K562 (cell line): ENCODE measurements around the gene LAMB3. TPM values are rescaled to one million over a fixed set of nuclear protein-coding genes. Genes with fewer than 3 reads are reported as not detected.

ENCODE experiments used
- MED1 ChIP-seq: sonication (generic); formaldehyde crosslinking; IDR thresholded peaks from 2 replicates; pipeline ENCODE4 v1.8.1; 2023; ENCODE audit warnings: missing genetic modification reagents, borderline replicate concordance
- MEIS2 ChIP-seq: fragments of 450-650 bp; IDR thresholded peaks from 2 replicates; pipeline ENCODE4 v1.6.1; 2014; ENCODE audit warnings: mild to moderate bottlenecking; ENCODE audit not compliant: partially characterized antibody
- MTA3 ChIP-seq: fragments of 450-650 bp; formaldehyde crosslinking; IDR thresholded peaks from 2 replicates; pipeline ENCODE4 v1.6.1; 2017; ENCODE audit warnings: mild to moderate bottlenecking, borderline replicate concordance
- NONO ChIP-seq, 2 experiments: fragments of 200-400 bp in 1 of 2; fragments of 450-650 bp in 1 of 2; formaldehyde crosslinking in 1 of 2; IDR thresholded peaks; 2 replicates each; pipeline ENCODE4 v1.6.1; 2017; ENCODE audit warnings: low read depth in 2 of 2, mild to moderate bottlenecking in 2 of 2, moderate library complexity in 2 of 2, low read length in 1 of 2
- PML ChIP-seq: IDR thresholded peaks from 2 replicates; pipeline ENCODE4 v1.6.1; 2012; ENCODE audit warnings: low read length, inconsistent platforms
- TAF15 ChIP-seq: fragments of 200-400 bp; formaldehyde crosslinking; IDR thresholded peaks from 2 replicates; pipeline ENCODE4 v1.6.1; 2017; ENCODE audit warnings: mild to moderate bottlenecking, low read depth, low read length, moderate library complexity
- ZBTB7A ChIP-seq: IDR thresholded peaks from 2 replicates; pipeline ENCODE4 v1.6.1; 2011; ENCODE audit warnings: low read depth, mild to moderate bottlenecking, low read length, moderate library complexity, borderline replicate concordance; ENCODE audit not compliant: control insufficient read depth
- polyA plus RNA-seq, 8 experiments: library from polyadenylated mRNA; depleted of rRNA in 4 of 8; stranded (reverse) in 5 of 8; unstranded in 3 of 8; fragments of >200 nt; fragmentation: Nextera tagmentation in 2 of 8; fragmentation: Illumina TruSeq in 1 of 8; extraction: Ambion mirVana in 2 of 8; extraction: Trizol in 1 of 8; gene quantifications; 2 replicates each; pipeline versions ENCODE4 v1.2.1 to v1.2.3, GENCODE V29; 2011 to 2014; ENCODE audit warnings: inconsistent platforms in 1 of 8, missing spikeins in 1 of 8
- total RNA-seq, 7 experiments: library from RNA; depleted of rRNA in 6 of 7; stranded (reverse); fragments of >200 nt in 6 of 7; fragmentation: Illumina TruSeq in 2 of 7; extraction: Trizol in 2 of 7; gene quantifications; 2 replicates each; pipeline versions ENCODE4 v1.2.1 to v1.2.3, GENCODE V29; 2011 to 2021; ENCODE audit warnings: low replicate concordance in 1 of 7
- TF ChIP-seq, protein P1 (sequence below): fragments of 450-650 bp; IDR thresholded peaks from 2 replicates; pipeline ENCODE4 v1.6.1; 2016; ENCODE audit warnings: mild to moderate bottlenecking
- TF ChIP-seq, protein P2 (sequence below): fragments of 450-650 bp; formaldehyde crosslinking; IDR thresholded peaks from 2 replicates; pipeline ENCODE4 v1.4.0; 2020; ENCODE audit warnings: mild to moderate bottlenecking, moderate library complexity
- TF ChIP-seq, protein P3 (sequence below): sonication (generic); formaldehyde crosslinking; IDR thresholded peaks from 2 replicates; pipeline ENCODE4 v1.8.1; 2023; ENCODE audit warnings: missing genetic modification reagents, mild to moderate bottlenecking, borderline replicate concordance
- TF ChIP-seq, protein P4 (sequence below), 2 experiments: fragments of 150-350 bp in 1 of 2; IDR thresholded peaks; 2 replicates each; pipeline ENCODE4 v1.6.1; 2012 to 2016; ENCODE audit warnings: low read depth in 2 of 2, low read length in 2 of 2, mild to moderate bottlenecking in 1 of 2, moderate library complexity in 1 of 2

LAMB3 gene
- total and polyA plus RNA-seq, 9 of the 15 experiments (the other 6 are each of a cell fraction or from before 2014, with no cell fraction given), result 0.08 to 1.3 (median 0.91) TPM

DNA sequence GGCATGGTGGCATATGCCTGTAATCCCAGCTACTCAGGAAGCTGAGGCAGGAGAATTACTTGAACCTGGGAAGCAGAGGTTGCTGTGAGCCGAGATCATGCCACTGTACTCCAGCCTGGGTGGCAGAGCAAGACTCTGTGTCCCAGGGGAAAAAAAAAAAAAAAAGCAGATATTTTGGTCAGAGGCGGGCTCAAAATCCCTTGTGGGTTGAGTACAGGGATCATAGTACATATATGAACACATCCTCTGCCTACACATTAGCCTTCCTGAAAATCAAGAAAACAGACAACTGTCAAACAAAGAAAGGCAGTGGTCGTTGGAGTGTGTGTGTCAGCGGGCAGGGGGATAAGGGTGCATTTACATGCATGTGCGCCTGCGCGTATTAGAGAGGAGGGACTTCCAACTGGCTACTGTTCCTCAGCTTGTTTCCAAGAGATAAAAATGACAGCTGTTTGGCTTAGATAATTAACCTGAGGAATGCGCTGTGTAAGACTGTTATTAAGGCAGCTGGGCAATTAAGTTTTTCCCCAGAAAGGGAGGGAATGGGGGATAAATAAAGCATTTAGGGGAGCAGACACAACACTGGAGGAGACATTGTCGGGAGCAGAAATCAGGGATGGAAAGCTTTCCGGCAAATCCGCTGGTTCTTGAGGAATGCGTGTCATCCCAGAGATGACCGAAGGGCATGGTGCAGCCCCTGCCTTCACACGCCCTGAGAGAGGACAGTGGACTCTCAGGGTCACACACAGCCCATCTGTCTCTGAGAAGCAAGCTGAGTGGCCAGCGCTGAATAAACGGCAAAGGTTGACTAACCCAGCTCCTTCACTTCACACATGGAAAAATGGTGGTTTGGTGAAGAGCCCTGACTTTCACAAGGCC lies 6.4 kb downstream of the LAMB3 start (continued):
- TF ChIP-seq, protein P1, sequence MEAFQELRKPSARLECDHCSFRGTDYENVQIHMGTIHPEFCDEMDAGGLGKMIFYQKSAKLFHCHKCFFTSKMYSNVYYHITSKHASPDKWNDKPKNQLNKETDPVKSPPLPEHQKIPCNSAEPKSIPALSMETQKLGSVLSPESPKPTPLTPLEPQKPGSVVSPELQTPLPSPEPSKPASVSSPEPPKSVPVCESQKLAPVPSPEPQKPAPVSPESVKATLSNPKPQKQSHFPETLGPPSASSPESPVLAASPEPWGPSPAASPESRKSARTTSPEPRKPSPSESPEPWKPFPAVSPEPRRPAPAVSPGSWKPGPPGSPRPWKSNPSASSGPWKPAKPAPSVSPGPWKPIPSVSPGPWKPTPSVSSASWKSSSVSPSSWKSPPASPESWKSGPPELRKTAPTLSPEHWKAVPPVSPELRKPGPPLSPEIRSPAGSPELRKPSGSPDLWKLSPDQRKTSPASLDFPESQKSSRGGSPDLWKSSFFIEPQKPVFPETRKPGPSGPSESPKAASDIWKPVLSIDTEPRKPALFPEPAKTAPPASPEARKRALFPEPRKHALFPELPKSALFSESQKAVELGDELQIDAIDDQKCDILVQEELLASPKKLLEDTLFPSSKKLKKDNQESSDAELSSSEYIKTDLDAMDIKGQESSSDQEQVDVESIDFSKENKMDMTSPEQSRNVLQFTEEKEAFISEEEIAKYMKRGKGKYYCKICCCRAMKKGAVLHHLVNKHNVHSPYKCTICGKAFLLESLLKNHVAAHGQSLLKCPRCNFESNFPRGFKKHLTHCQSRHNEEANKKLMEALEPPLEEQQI, result peak; percentile 47; the same call in 1 of the 2 replicates
- TF ChIP-seq ZBTB7A (peak; percentile 54; the same call in 1 of the 2 replicates), PML (peak; percentile 87), MEIS2 (peak; percentile 59), NONO (IDR thresholded peaks at IDR 0.05; ENCODE audit: low read depth in 2 of 2, low read length in 1 of 2) (peak in 1 of 2 experiments; percentile 87; a peak in 2 of 4 replicates), TAF15 (no peak), MTA3 (peak; percentile 37; the same call in 1 of the 2 replicates), MED1 (CRISPR knock-in tag) (no peak)
- TF ChIP-seq, protein P2, sequence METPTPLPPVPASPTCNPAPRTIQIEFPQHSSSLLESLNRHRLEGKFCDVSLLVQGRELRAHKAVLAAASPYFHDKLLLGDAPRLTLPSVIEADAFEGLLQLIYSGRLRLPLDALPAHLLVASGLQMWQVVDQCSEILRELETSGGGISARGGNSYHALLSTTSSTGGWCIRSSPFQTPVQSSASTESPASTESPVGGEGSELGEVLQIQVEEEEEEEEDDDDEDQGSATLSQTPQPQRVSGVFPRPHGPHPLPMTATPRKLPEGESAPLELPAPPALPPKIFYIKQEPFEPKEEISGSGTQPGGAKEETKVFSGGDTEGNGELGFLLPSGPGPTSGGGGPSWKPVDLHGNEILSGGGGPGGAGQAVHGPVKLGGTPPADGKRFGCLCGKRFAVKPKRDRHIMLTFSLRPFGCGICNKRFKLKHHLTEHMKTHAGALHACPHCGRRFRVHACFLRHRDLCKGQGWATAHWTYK (CRISPR knock-in tag), result peak; percentile 55; the same call in 1 of the 2 replicates
- TF ChIP-seq, protein P3, sequence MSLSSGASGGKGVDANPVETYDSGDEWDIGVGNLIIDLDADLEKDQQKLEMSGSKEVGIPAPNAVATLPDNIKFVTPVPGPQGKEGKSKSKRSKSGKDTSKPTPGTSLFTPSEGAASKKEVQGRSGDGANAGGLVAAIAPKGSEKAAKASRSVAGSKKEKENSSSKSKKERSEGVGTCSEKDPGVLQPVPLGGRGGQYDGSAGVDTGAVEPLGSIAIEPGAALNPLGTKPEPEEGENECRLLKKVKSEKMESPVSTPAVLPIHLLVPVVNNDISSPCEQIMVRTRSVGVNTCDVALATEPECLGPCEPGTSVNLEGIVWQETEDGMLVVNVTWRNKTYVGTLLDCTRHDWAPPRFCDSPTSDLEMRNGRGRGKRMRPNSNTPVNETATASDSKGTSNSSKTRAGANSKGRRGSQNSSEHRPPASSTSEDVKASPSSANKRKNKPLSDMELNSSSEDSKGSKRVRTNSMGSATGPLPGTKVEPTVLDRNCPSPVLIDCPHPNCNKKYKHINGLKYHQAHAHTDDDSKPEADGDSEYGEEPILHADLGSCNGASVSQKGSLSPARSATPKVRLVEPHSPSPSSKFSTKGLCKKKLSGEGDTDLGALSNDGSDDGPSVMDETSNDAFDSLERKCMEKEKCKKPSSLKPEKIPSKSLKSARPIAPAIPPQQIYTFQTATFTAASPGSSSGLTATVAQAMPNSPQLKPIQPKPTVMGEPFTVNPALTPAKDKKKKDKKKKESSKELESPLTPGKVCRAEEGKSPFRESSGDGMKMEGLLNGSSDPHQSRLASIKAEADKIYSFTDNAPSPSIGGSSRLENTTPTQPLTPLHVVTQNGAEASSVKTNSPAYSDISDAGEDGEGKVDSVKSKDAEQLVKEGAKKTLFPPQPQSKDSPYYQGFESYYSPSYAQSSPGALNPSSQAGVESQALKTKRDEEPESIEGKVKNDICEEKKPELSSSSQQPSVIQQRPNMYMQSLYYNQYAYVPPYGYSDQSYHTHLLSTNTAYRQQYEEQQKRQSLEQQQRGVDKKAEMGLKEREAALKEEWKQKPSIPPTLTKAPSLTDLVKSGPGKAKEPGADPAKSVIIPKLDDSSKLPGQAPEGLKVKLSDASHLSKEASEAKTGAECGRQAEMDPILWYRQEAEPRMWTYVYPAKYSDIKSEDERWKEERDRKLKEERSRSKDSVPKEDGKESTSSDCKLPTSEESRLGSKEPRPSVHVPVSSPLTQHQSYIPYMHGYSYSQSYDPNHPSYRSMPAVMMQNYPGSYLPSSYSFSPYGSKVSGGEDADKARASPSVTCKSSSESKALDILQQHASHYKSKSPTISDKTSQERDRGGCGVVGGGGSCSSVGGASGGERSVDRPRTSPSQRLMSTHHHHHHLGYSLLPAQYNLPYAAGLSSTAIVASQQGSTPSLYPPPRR (CRISPR knock-in tag), result no peak
- TF ChIP-seq, protein P4, sequence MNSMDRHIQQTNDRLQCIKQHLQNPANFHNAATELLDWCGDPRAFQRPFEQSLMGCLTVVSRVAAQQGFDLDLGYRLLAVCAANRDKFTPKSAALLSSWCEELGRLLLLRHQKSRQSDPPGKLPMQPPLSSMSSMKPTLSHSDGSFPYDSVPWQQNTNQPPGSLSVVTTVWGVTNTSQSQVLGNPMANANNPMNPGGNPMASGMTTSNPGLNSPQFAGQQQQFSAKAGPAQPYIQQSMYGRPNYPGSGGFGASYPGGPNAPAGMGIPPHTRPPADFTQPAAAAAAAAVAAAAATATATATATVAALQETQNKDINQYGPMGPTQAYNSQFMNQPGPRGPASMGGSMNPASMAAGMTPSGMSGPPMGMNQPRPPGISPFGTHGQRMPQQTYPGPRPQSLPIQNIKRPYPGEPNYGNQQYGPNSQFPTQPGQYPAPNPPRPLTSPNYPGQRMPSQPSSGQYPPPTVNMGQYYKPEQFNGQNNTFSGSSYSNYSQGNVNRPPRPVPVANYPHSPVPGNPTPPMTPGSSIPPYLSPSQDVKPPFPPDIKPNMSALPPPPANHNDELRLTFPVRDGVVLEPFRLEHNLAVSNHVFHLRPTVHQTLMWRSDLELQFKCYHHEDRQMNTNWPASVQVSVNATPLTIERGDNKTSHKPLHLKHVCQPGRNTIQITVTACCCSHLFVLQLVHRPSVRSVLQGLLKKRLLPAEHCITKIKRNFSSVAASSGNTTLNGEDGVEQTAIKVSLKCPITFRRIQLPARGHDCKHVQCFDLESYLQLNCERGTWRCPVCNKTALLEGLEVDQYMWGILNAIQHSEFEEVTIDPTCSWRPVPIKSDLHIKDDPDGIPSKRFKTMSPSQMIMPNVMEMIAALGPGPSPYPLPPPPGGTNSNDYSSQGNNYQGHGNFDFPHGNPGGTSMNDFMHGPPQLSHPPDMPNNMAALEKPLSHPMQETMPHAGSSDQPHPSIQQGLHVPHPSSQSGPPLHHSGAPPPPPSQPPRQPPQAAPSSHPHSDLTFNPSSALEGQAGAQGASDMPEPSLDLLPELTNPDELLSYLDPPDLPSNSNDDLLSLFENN (IDR thresholded peaks at IDR 0.05; ENCODE audit: low read depth in 2 of 2, low read length in 2 of 2), result peak in 1 of 2 experiments; percentile 79; a peak in 2 of 4 replicates
